ENCODE data around the gene PLAAT2.

The PLAAT2 gene

GRCh38 chr11:63520606-63521170 lies 42.5 kb downstream of the PLAAT2 start:
- TF ChIP-seq CTCF (IDR thresholded peaks at IDR 0.05) = no peak

GRCh38 chr11:63518548-63518947 lies 44.6 kb downstream of the PLAAT2 start:
- TF ChIP-seq CTCF (IDR thresholded peaks at IDR 0.05) = no peak

GRCh38 chr11:63517156-63517555 lies 46.0 kb downstream of the PLAAT2 start:
- TF ChIP-seq CTCF (IDR thresholded peaks at IDR 0.05) = no peak

- no peak for TF ChIP-seq CTCF (IDR thresholded peaks at IDR 0.05)
These were observed 47.1 kb downstream of the PLAAT2 start for GRCh38 chr11:63516109-63516508.

GRCh38 chr11:63512816-63513215 lies 50.4 kb downstream of the PLAAT2 start:
- TF ChIP-seq CTCF (IDR thresholded peaks at IDR 0.05) = no peak

- TF ChIP-seq CTCF (IDR thresholded peaks at IDR 0.05) = no peak
These were observed 52.0 kb downstream of the PLAAT2 start for GRCh38 chr11:63511048-63511748.

GRCh38 chr11:63510360-63511047 lies 52.7 kb downstream of the PLAAT2 start:
- TF ChIP-seq CTCF (IDR thresholded peaks at IDR 0.05) = no peak

Measured in LNCAP (cell line).